Embryonic facial prominence (tissue), 1 donor: ENCODE measurements around the gene TEKT3.

Experiments used
- DNase-seq: peaks from one replicate; pipeline ENCODE4 v3.0.0-alpha.2; 2016; ENCODE audit errors: extremely low spot score

Gene TEKT3

GRCh38 chr17:15293558-15293957, 47.8 kb downstream of the TEKT3 start:
- DNase-seq, result no peak

- no peak for DNase-seq
Measured at GRCh38 chr17:15291674-15292361, 49.6 kb downstream of the TEKT3 start.

- no peak for DNase-seq
Measured at GRCh38 chr17:15290605-15291004, 50.8 kb downstream of the TEKT3 start.

GRCh38 chr17:15289285-15290183, 51.9 kb downstream of the TEKT3 start:
- DNase-seq, result no peak

GRCh38 chr17:15288859-15289258, 52.5 kb downstream of the TEKT3 start:
- no peak for DNase-seq

GRCh38 chr17:15287538-15288267, 53.7 kb downstream of the TEKT3 start:
- no peak for DNase-seq

- no peak for DNase-seq
Measured at GRCh38 chr17:15285466-15285865, 55.9 kb downstream of the TEKT3 start.

GRCh38 chr17:15284537-15284936, 56.9 kb downstream of the TEKT3 start:
- DNase-seq, result no peak

- no peak for DNase-seq
Measured at GRCh38 chr17:15284107-15284506, 57.3 kb downstream of the TEKT3 start.

- DNase-seq, result no peak
Measured at GRCh38 chr17:15281909-15282308, 59.5 kb downstream of the TEKT3 start.

- DNase-seq, result no peak
Measured at GRCh38 chr17:15278924-15279477, 62.4 kb downstream of the TEKT3 start.

GRCh38 chr17:15278380-15278779, 63.0 kb downstream of the TEKT3 start:
- no peak for DNase-seq

- DNase-seq, result no peak
Measured at GRCh38 chr17:15274017-15274416, 67.4 kb downstream of the TEKT3 start.

GRCh38 chr17:15273141-15273793, 68.1 kb downstream of the TEKT3 start:
- DNase-seq, result no peak

- no peak for DNase-seq
Measured at GRCh38 chr17:15271741-15272140, 69.7 kb downstream of the TEKT3 start.

GRCh38 chr17:15270628-15271381, 70.6 kb downstream of the TEKT3 start:
- no peak for DNase-seq

GRCh38 chr17:15269780-15270089, 71.7 kb downstream of the TEKT3 start:
- no peak for DNase-seq

- DNase-seq, result no peak
Measured at GRCh38 chr17:15269087-15269779, 72.2 kb downstream of the TEKT3 start.

GRCh38 chr17:15268461-15268860, 72.9 kb downstream of the TEKT3 start:
- no peak for DNase-seq

GRCh38 chr17:15267996-15268395, 73.4 kb downstream of the TEKT3 start:
- DNase-seq, result no peak
